M059J (cell line): ENCODE data around the gene LMO1. TPM values are rescaled to one million over a fixed set of nuclear protein-coding genes. Genes with fewer than 3 reads are reported as not detected.

Source experiments
- DNase-seq: peaks from one replicate; pipeline ENCODE4 v3.0.0-alpha.2; 2012; ENCODE audit warnings: low read depth
- total RNA-seq: library from RNA; depleted of rRNA; stranded (reverse); fragments of >200 nt; shearing (Covaris generic); gene quantifications from 2 replicates; pipeline ENCODE4 v1.2.3, GENCODE V29; 2014; rRNA removed

Gene LMO1
- total RNA-seq = not detected in 2 replicates

- DNase-seq = peak; percentile 72
Observed at GRCh38 chr11:8263769-8264410, at the start of gene LMO1. TSS of gene LMO1 (minus strand) at chr11:8263878. CDS start at chr11:8263362, 516 bp downstream.

GRCh38 chr11:8312986-8313385 is 49.3 kb upstream of the LMO1 start:
- DNase-seq = no peak

GRCh38 chr11:8311366-8311765 is 47.7 kb upstream of the LMO1 start:
- no peak for DNase-seq

- no peak for DNase-seq
Observed at GRCh38 chr11:8310743-8311298, 47.1 kb upstream of the LMO1 start.

- DNase-seq = no peak
Observed at GRCh38 chr11:8309862-8310261, 46.2 kb upstream of the LMO1 start.

GRCh38 chr11:8309311-8309710 is 45.6 kb upstream of the LMO1 start:
- no peak for DNase-seq

GRCh38 chr11:8307601-8308000 is 43.9 kb upstream of the LMO1 start:
- no peak for DNase-seq

GRCh38 chr11:8301622-8302021 is 37.9 kb upstream of the LMO1 start:
- no peak for DNase-seq

- DNase-seq = no peak
Observed at GRCh38 chr11:8298801-8299786, 35.4 kb upstream of the LMO1 start.

GRCh38 chr11:8297781-8298440 is 34.2 kb upstream of the LMO1 start:
- DNase-seq = no peak

GRCh38 chr11:8296872-8297271 is 33.2 kb upstream of the LMO1 start:
- DNase-seq = no peak

GRCh38 chr11:8296038-8296649 is 32.5 kb upstream of the LMO1 start:
- DNase-seq = no peak

GRCh38 chr11:8294251-8294935 is 30.7 kb upstream of the LMO1 start:
- no peak for DNase-seq

GRCh38 chr11:8293171-8293570 is 29.5 kb upstream of the LMO1 start:
- no peak for DNase-seq

- DNase-seq = no peak
Observed at GRCh38 chr11:8292351-8292750, 28.7 kb upstream of the LMO1 start.

GRCh38 chr11:8291421-8292350 is 28.0 kb upstream of the LMO1 start:
- DNase-seq = no peak

GRCh38 chr11:8290081-8290810 is 26.6 kb upstream of the LMO1 start:
- no peak for DNase-seq

- no peak for DNase-seq
Observed at GRCh38 chr11:8289492-8289918, 25.8 kb upstream of the LMO1 start.

GRCh38 chr11:8288824-8289491 is 25.3 kb upstream of the LMO1 start:
- DNase-seq = no peak
